ENCODE measurements around the gene DHRS7B.
"Not testable (repeated sequence)": the region's sequence is repeated elsewhere in the genome, so short reads cannot be mapped to it uniquely, and the experiment has no call there.

DHRS7B gene

DNA sequence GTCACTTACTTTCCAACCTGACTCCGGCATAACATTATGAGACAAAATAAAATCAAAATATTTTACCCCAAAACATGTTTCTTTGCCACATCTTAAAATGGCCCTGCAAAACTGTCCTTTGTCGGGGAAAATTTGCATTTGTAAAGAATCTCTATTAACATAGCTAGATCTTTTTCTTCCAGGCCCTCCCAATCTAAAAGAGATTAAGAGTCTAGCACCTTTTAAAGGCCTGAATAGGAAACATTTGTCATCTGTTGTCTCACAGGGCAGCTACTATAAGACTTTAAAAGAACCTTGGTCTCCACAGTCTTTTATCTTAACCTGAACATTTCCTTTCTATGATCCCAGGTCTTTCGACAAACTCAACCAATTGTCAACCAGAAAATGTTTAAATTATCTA is 18.1 kb upstream of the DHRS7B start:
- no peak for DNase-seq (ENCODE audit: low spot score)

GRCh38 chr17:21113049-21113690 is 13.6 kb upstream of the DHRS7B start:
- DNase-seq (ENCODE audit: low spot score): no peak

DNA sequence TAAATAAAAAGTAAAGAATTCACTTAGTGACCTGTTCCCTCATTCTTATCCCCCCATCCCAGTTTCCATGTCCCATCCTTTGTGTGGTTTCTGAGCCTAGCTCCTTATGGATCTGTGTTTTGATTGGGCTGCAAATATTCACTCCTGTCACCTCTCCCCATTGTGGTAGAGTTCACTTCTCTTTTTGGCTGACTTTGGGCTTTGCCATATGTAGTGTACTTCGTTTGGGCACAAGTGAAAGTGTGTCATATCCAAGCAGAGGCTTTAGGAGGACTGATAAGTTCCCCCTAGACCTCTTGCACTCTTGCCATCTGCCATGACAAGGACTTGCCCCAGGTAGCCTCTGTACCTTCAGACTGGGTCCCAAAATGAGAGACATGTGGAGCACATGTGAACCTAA is 13.0 kb upstream of the DHRS7B start:
- no peak for DNase-seq (ENCODE audit: low spot score)

- DNase-seq (ENCODE audit: low spot score): not testable (repeated sequence)
Measured at GRCh38 chr17:21114791-21115190, 12.0 kb upstream of the DHRS7B start.

DNA sequence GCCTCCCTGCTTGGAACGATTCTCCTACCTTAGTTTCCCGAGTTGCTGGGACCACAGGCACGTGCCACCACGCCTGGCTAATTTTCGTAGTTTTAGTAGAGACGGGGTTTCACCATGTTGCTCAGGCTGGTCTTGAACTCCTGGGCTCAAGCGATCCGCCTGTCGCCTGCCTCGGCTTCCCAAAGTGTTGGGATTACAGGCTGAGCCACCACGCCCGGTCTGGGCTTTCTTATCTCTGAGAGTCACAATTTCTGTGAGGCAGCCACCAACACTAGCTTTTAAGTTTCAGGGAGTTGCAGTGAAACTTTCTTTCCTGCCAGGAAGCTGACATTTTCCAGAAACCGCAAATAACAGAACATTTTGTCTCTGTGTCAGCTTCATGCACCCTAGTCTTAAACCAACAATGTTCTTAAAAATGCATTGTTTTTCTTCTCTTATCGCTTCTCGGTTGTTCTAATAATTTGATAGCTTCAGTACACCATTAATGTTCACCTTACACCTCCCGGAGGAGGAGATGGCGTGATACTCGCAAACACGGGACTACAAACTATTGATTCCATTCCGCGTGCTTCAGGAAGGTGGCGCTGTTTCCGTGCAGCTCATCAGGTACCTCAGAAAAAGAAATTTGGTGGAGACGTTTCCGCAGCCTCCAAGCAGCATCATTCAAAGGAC is 7.4 kb upstream of the DHRS7B start:
- peak; percentile 78 for DNase-seq (ENCODE audit: low spot score)

DNA sequence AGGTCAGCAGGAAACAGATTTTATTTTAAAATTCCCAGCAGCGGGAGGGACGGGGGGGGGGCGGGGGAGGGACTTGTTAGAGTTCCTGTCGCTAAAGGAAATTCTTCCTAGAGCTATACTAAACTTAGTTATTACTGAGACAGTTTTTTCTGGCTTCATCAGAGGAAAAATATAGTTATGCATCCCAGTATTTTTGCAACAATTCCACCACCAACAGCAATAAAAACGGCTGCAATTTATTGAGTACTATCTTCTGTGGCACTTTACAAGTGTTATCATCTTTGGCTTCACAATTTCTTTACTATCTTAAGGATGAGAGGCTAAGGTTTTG is 6.9 kb upstream of the DHRS7B start:
- DNase-seq (ENCODE audit: low spot score): no peak

DNA sequence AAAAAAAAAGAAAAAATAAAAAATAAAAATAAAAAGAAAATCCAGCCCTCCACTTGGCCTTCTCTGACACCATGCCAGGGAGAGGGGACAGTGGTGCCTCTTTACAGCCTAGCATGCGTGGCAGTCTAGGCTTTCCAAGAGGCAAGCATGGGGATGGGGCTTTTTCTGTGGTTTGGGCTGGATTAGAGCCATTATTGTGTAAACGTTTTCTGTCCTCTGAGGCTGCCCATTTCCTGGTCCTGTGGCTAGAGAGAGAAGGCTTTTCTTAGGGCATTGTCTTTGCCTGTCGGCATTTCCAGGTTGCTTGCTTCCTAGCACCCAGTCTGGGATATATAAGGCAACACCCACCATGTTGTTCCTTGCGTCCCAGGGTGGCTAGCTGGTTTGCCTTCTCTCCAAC is 2.7 kb upstream of the DHRS7B start:
- no peak for DNase-seq (ENCODE audit: low spot score)

- DNase-seq (ENCODE audit: low spot score): not testable (repeated sequence)
Measured at GRCh38 chr17:21124517-21124916, 2.2 kb upstream of the DHRS7B start.

GRCh38 chr17:21125862-21126261 is 902 bp upstream of the DHRS7B start:
- no peak for DNase-seq (ENCODE audit: low spot score)

- no peak for DNase-seq (ENCODE audit: low spot score)
Measured at GRCh38 chr17:21127509-21128077, 829 bp downstream of the DHRS7B start.

GRCh38 chr17:21129023-21129681 is 2.4 kb downstream of the DHRS7B start:
- DNase-seq (ENCODE audit: low spot score): no peak

GRCh38 chr17:21131137-21131536 is 4.4 kb downstream of the DHRS7B start:
- no peak for DNase-seq (ENCODE audit: low spot score)

- DNase-seq (ENCODE audit: low spot score): no peak
Measured at GRCh38 chr17:21132428-21132827, 5.7 kb downstream of the DHRS7B start.

DNA sequence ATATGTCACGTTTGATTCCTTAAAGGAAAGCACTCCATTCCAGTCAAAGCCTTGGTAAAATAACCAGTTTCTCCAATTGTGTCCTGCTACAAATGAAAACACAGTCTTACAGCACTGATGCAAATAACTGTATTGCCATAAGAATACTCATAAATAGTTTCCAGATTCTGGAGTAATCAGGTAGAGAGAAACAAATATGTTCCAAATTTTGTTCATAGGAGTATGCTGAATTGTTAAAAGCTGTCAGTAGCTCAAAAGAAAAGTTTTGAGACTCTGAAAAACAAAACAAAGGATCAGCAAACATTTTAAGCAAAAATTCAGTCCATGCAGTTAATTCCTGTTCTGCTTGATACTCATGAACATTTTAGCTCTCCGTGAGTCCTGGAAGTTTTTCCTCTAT is 7.8 kb downstream of the DHRS7B start:
- no peak for DNase-seq (ENCODE audit: low spot score)

DNA sequence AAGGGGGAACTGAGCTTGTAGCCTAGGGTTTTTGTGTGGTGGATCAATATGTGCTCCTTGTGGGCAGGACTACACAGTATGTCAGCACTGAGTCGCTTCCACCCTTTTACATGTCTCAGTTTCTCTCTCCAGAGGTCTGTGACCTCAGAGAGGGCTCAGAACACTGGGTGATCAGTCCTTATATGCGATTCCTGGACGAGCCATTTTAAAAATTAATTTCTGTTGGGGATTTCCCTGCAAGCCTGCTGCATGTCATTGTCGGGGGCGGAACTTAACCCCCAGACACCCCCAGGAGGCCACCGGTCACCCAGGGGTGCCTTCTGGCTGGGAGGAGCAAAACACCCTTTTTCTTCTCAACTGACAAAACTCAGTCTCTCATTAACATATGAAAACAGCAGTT is 14.1 kb downstream of the DHRS7B start:
- no peak for DNase-seq (ENCODE audit: low spot score)

- DNase-seq (ENCODE audit: low spot score): no peak
Measured at GRCh38 chr17:21141331-21141730, 14.6 kb downstream of the DHRS7B start.

GRCh38 chr17:21142065-21142464 is 15.3 kb downstream of the DHRS7B start:
- DNase-seq (ENCODE audit: low spot score): not testable (repeated sequence)

DNA sequence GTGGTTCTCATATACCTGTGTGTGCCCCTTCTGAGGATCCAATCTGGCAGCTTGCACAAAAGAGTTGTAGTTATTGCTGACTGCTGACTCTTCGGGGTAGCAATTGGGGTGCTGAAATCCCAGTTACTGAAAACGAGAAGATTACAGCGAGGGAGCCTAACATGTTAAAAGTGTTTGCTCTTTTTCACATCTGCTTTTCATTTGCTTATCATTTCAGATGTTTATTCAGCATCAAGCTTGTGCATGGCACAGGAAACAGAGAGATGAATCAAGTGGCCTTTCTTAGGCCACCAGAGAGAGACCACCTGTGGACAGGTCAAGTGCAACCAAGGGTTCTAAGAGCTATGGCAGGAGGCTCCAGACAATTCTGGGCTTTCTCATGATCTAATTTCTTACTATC is 16.9 kb downstream of the DHRS7B start:
- no peak for DNase-seq (ENCODE audit: low spot score)

DNA sequence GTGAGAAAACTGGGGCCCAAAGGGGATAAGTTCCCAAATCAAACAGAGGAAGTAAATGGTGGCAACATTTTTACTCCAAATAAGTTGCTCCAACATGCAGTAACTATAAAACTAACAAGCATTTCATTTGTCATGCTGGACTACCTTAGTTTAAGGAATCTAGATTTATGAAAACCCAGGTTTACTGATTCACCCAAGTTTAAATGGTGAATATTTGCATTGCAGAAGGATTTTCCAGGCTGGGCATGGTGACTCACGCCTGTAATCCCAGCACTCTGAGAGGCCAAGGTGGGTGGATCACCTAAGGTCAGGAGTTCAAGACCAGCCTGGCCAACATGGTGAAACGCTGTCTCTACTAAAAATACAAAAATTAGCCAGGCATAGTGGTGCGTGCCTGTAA is 17.5 kb downstream of the DHRS7B start:
- DNase-seq (ENCODE audit: low spot score): not testable (repeated sequence)

- no peak for DNase-seq (ENCODE audit: low spot score)
Measured at GRCh38 chr17:21146362-21147015, 19.7 kb downstream of the DHRS7B start.

DNA sequence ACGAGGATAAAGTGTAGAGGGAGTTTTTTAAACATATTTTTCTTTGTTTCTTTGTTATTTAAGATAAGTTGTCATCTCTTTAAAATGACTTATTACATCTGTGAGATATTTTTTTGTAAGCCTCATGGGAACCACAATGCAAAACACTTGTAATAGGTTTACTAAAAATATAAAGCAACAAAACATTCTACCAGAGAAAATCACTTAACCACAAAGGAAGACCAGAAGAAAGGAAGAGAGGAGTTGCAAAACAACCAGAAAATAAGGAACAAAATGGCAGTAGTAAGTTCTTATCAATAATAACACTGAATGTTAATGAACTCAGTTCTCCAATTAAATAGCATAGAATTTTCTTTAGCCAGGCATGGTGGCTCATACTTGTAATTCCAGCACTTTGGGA is 22.9 kb downstream of the DHRS7B start:
- no peak for DNase-seq (ENCODE audit: low spot score)

- DNase-seq (ENCODE audit: low spot score): no peak
Measured at GRCh38 chr17:21152731-21153130, 26.0 kb downstream of the DHRS7B start.

Measured in LoVo (cell line).